HG03520 (cell line): ENCODE measurements around the gene EDNRB.
"Not testable (repeated sequence)": the region's sequence is repeated elsewhere in the genome, so short reads cannot be mapped to it uniquely, and the experiment has no call there.

Experiments
- ATAC-seq: cut with Tn5 transposase; IDR thresholded peaks from one replicate; pipeline ENCODE4 v1.9.1; 2021; ENCODE audit warnings: mild to moderate bottlenecking, moderate library complexity; ENCODE audit not compliant: unreplicated experiment

Gene EDNRB

GRCh38 chr13:77896977-77897376 lies 21.7 kb downstream of the EDNRB start:
- ATAC-seq, result no peak

- no peak for ATAC-seq
These were observed 22.1 kb downstream of the EDNRB start for GRCh38 chr13:77896536-77896935.

DNA sequence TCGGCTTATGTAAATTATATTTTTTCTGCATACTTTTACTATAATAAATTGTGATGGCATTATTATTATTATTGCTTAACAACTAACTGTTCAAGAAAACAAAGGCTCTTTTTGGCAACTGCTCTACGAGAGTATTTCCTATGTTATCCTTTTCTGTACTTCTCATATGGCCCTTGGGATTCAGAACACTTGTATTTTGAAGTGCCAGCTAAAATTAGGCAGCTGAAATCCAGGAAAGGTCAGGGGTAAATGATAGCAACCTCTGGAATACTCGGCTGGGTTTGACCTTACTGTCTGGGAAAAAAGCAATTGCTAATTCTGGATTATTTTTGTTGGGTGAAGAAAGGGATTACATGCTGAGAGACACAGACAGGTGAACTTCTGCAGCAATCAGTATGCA lies 23.9 kb downstream of the EDNRB start:
- ATAC-seq, result no peak

DNA sequence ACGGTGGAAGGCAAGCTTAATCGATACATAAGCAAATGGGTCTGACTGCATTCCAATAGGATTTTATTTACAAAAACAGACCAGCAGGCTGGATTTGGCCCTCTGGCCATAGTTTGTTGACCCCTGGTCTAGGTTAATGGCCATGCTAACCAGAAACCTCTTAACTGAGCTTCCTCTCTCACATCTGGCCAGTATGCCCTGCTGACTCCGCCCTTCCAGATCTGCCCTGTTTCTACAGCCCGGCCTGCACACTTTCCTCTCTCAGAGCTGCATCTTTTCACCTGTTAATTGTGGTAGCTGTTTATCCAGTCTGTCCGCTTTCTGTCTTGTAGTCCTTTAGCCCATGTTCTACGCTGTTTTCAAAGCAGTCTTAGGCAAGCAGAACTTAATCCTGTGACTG lies 25.6 kb downstream of the EDNRB start:
- ATAC-seq, result no peak

DNA sequence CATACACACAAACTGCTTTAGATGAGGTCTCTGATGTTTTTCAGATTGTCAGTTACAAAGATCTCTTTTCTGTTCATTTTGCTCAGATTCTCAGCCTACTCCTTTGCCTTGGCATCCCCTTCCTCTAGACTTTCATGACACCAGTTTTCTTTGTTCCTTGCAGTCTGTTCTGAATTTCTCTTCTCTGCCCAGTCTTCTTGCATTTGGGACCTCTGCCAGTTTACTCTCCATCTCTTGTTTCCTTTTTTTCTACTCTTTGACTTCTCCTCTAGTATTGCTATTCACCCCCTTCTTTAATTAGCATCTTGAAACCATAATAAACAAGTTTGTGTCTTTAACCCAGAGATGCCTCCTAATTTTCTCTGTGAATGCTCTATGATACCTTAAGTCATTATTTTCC lies 26.1 kb downstream of the EDNRB start:
- no peak for ATAC-seq

DNA sequence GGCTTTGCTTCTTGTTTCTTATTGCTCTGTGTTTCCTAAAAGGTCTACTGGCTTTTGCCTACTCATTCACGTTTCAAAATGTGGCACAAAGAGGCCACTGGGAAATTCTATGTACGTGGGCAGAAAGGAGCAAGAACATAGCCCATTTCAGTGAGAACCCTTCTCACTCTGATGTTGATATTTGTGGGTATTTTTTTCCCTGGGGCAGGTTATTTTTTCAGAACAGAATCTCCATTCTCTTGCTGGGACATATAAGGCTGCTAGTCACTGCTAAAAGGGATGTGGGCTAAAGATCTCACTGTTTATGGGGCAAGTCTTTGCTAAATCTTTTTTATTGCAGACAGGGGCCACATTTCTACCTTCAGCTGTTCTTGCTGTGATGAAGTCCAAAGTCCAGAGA lies 27.1 kb downstream of the EDNRB start:
- no peak for ATAC-seq

DNA sequence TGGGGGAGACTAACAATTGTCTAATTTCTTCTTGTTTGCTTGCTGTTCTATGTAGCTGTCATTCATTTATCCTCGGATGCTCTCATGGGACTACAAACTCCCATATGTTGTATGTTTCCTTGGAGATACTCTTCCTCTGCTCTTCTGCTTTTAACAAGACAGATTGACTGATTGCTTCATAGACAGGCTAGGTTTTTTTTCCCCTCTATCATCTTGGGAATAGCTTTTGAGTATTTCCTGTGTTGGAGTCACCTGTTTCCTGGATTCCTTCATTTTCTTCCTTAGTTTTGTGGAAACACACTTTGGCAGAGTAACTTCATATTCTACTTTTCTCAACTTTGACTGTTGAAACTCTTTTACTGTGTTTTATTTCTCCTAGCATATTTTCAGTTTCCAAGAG lies 27.6 kb downstream of the EDNRB start:
- ATAC-seq, result no peak

GRCh38 chr13:77883328-77883727 lies 35.3 kb downstream of the EDNRB start:
- ATAC-seq, result no peak

DNA sequence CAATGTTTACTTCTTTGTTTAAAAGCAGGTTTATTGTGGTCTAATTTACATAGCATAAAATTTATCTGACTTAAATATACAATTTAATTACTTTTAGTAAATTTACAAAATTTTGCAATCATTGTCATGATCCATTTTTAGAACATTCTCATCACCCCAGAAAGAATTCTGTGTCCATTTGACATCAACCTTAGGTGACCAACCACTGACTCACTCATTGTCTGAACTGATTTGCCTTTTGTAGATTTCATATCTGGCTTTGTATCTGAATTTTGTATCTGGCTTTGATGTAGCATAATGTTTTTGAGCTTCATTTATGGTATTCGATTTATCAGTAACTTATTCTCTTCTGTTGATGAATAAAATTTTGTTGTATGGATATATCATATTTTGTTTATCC lies 40.4 kb downstream of the EDNRB start:
- no peak for ATAC-seq

DNA sequence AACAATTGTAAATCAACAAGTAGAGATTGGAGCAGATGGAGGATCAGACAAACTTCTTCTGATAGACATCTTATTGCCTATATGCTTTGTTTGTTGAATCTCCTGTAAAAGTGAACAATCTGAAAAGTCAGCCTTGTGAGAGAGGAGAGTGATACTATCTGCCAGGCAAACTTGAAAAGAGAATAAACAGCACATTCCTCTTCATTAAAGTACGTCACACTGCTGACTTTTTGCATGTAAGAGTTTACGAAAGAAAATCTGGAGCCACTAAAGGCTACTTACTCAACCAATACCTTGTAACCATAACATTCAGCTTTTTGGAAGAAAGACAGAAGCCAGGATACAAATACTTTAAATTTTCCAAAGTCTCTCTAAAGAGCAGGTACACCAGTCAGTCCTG lies 42.5 kb downstream of the EDNRB start:
- ATAC-seq, result no peak

DNA sequence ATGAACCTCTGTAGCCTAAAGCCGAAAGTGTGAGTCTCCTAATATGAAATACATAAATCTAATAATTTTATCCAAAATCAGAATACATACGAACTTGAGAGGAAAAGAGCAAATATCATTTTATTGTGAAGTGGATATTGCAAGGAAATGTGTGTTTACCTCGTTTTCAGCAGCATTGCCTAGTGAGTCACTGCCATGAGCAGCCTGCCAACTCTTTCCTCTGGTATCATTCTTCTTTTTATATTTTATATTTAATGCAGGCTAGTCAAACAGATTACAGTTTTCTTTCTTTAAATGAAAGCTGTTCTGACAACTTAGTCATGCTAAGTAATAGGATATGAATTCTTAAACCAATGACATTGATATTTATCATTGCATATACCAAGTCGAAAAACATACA lies 44.2 kb downstream of the EDNRB start:
- ATAC-seq, result no peak

DNA sequence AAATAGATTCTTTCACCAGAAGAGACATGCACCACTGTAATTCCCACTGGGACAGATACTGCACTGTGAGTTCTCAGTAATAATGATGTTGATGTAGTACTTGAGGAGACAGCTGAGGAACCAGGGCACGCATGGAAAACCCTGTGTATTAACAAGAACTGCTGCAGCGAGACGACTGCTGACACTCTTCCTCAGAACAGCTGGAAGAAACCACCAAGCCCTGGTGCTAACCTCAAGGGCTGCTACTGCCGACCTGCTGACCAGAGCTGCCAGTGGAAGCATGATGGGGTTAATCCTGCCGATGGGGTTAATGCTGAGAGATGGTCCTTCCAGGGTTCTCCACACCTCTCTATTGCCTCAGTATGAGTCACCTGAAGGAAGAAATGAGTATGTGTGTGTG lies 45.6 kb downstream of the EDNRB start:
- no peak for ATAC-seq

DNA sequence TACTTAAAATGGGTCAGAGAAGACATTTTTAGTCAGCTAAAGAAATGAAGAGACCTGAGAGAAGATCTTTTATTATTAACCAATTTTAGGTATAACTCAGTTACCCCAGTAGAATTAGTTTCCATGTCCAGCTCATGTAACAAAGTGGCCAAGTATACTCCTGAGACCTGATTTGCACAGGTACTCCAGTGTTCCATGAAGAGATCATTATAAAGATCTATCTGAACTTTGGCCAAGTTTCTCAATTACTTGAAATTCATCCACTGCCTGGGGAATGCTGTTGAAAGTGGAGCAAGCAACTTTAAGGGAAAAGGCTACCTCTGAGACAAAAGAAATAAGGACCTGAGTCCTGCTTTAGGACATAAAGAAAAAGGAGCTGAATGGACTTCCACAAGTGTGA lies 47.0 kb downstream of the EDNRB start:
- ATAC-seq, result no peak

DNA sequence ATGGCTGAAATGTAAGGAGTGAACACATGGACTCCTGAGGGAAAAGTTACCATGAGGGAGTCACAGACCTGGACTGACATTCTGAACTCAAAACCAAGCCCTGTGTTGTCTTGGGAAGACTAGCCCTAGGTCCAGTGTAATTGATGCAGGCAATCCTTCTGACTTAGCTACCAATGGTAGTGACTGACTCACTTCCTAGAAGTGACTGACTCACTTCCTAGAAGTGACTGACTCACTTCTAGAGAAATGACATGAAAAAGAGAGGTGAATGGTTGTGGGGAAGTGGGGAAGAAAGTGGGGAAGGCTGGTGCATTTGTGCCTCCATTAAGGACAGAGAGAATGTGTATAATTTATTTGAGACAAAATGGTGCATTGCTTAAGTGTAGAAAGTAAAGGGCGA lies 49.9 kb downstream of the EDNRB start:
- no peak for ATAC-seq

- ATAC-seq, result no peak
These were observed 51.7 kb downstream of the EDNRB start for GRCh38 chr13:77866971-77867370.

GRCh38 chr13:77865622-77866021 lies 53.0 kb downstream of the EDNRB start:
- no peak for ATAC-seq

DNA sequence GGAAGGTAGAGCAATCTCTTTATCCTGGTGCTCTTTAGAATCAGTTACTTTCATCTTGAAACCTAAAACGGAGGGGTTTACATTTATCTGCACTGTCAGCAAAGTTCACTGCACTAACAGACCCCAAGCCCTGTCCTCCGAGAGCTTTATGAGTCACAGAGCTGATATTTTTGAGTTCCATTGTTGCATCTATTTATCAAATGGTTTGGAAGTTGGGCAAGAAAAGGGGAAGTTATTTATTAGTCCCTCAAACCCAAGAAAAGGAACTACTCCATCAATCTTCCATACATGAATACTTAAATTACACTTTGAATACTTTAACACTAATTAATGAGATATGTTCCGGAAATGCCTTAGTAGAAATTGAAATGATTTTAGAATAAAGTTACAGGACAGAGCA lies 55.5 kb downstream of the EDNRB start:
- no peak for ATAC-seq

GRCh38 chr13:77861741-77862140 lies 56.9 kb downstream of the EDNRB start:
- no peak for ATAC-seq

DNA sequence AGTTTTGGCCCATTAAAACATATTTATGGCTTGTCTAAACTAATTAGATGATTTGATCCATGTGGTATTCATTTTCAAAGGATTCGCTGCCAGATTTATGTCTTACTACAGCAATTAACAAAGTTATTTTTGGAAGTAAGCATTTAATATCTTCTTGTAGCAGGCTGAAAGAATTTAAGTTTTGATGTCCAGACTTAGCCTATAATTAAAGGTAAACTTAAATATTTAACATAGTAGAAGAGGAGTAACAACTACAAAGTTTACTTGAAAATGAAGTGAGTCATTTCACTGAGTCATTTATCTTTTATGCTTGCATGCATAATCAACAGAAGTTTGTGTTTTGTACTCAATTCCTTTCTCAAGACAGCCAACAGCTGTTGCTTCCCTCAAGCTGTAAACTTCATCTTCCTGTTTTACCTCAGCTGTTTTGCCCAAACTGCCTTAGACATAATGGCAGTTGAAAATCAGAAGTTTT lies 58.1 kb downstream of the EDNRB start:
- ATAC-seq, result no peak

- no peak for ATAC-seq
These were observed 59.2 kb downstream of the EDNRB start for GRCh38 chr13:77859450-77859849.

- no peak for ATAC-seq
These were observed 61.0 kb downstream of the EDNRB start for GRCh38 chr13:77857531-77858209.

GRCh38 chr13:77853703-77854102 lies 64.9 kb downstream of the EDNRB start:
- ATAC-seq, result no peak

DNA sequence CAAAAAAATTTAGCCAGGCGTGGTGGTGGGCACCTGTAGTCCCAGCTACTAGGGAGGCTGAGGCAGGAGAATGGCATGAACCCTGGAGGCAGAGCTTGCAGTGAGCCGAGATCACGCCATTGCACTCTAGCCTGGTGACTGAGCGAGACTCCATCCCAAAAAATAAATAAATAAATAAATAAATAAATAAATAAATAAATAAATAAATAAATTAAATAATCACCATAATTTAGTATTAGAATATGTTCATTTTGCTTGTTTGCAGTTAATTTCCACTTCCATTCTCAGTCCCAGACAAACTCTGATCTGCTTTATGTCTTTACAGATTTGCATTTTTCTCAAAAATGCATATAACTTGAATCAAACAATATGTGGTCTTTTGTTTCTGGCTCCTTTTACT lies 70.6 kb downstream of the EDNRB start:
- not testable (repeated sequence) for ATAC-seq
